HEK293 (cell line): ENCODE data around the gene SDHD.
A peak's percentile ranks its signal among the peaks of the same experiment; 100 is the strongest.

Experiments used
- MZF1 ChIP-seq: fragments of 450-650 bp; formaldehyde crosslinking; IDR thresholded peaks from 2 replicates; pipeline ENCODE4 v1.5.1; 2017; ENCODE audit warnings: missing biosample characterization, missing genetic modification characterization, borderline replicate concordance
- PATZ1 ChIP-seq: fragments of 450-650 bp; formaldehyde crosslinking; IDR thresholded peaks from 2 replicates; pipeline ENCODE4 v1.5.1; 2016; ENCODE audit warnings: missing biosample characterization, missing genetic modification characterization
- REST ChIP-seq: fragments of 450-650 bp; formaldehyde crosslinking; IDR thresholded peaks from 2 replicates; pipeline ENCODE4 v1.5.1; 2016; ENCODE audit warnings: missing biosample characterization, missing genetic modification characterization
- SALL2 ChIP-seq: fragments of 450-650 bp; formaldehyde crosslinking; IDR thresholded peaks from 2 replicates; pipeline ENCODE4 v1.5.0; 2017; ENCODE audit warnings: missing biosample characterization, mild to moderate bottlenecking, missing genetic modification characterization, borderline replicate concordance
- SP2 ChIP-seq: fragments of 450-650 bp; formaldehyde crosslinking; IDR thresholded peaks from 2 replicates; pipeline ENCODE4 v1.5.1; 2016; ENCODE audit warnings: missing biosample characterization, missing genetic modification characterization
- ZBTB6 ChIP-seq: fragments of 450-650 bp; formaldehyde crosslinking; IDR thresholded peaks from 2 replicates; pipeline ENCODE4 v1.5.1; 2017; ENCODE audit warnings: missing biosample characterization, missing genetic modification characterization
- ZFHX2 ChIP-seq: fragments of 450-650 bp; formaldehyde crosslinking; conservative IDR thresholded peaks from 2 replicates; pipeline ENCODE4 v1.5.1; 2016; ENCODE audit warnings: missing biosample characterization, missing genetic modification characterization
- ZNF311 ChIP-seq: fragments of 450-650 bp; formaldehyde crosslinking; IDR thresholded peaks from 2 replicates; pipeline ENCODE4 v1.5.1; 2017; ENCODE audit warnings: missing biosample characterization, missing genetic modification characterization, borderline replicate concordance
- ZNF37A ChIP-seq: fragments of 450-650 bp; IDR thresholded peaks from 2 replicates; pipeline ENCODE4 v1.5.1; 2018; ENCODE audit warnings: missing biosample characterization, missing genetic modification characterization
- ZNF423 ChIP-seq: fragments of 450-650 bp; formaldehyde crosslinking; IDR thresholded peaks from 2 replicates; pipeline ENCODE4 v1.5.1; 2016; ENCODE audit warnings: missing biosample characterization, missing genetic modification characterization
- ZNF530 ChIP-seq: fragments of 450-650 bp; formaldehyde crosslinking; IDR thresholded peaks from 2 replicates; pipeline ENCODE4 v1.5.1; 2016; ENCODE audit warnings: low read depth, missing biosample characterization, missing genetic modification characterization
- ZNF596 ChIP-seq: fragments of 450-650 bp; IDR thresholded peaks from 2 replicates; pipeline ENCODE4 v1.5.0; 2018; ENCODE audit warnings: missing biosample characterization, mild to moderate bottlenecking, missing genetic modification characterization, moderate library complexity
- ZNF670 ChIP-seq: fragments of 450-650 bp; formaldehyde crosslinking; IDR thresholded peaks from 2 replicates; pipeline ENCODE4 v1.5.1; 2016; ENCODE audit warnings: missing biosample characterization, missing genetic modification characterization, low read depth
- ZNF768 ChIP-seq: fragments of 450-650 bp; formaldehyde crosslinking; IDR thresholded peaks from 2 replicates; pipeline ENCODE4 v1.5.1; 2018; ENCODE audit warnings: missing biosample characterization, mild to moderate bottlenecking, missing genetic modification characterization
- ZSCAN18 ChIP-seq: fragments of 450-650 bp; formaldehyde crosslinking; IDR thresholded peaks from 2 replicates; pipeline ENCODE4 v1.5.1; 2016; ENCODE audit warnings: missing biosample characterization, missing genetic modification characterization
- ZXDB ChIP-seq: fragments of 450-650 bp; formaldehyde crosslinking; IDR thresholded peaks from 2 replicates; pipeline ENCODE4 v1.5.1; 2016; ENCODE audit warnings: missing biosample characterization, missing genetic modification characterization
- TF ChIP-seq, protein P1 (sequence below): fragments of 450-650 bp; formaldehyde crosslinking; IDR thresholded peaks from 2 replicates; pipeline ENCODE4 v1.5.1; 2016; ENCODE audit warnings: missing biosample characterization, missing genetic modification characterization, low read depth
- TF ChIP-seq, protein P2 (sequence below): fragments of 450-650 bp; formaldehyde crosslinking; IDR thresholded peaks from 2 replicates; pipeline ENCODE4 v1.5.1; 2016; ENCODE audit warnings: missing biosample characterization, missing genetic modification characterization, borderline replicate concordance
- TF ChIP-seq, protein P3 (sequence below): fragments of 450-650 bp; formaldehyde crosslinking; IDR thresholded peaks from 2 replicates; pipeline ENCODE4 v1.5.1; 2017; ENCODE audit warnings: missing biosample characterization, missing genetic modification characterization

Gene SDHD

DNA sequence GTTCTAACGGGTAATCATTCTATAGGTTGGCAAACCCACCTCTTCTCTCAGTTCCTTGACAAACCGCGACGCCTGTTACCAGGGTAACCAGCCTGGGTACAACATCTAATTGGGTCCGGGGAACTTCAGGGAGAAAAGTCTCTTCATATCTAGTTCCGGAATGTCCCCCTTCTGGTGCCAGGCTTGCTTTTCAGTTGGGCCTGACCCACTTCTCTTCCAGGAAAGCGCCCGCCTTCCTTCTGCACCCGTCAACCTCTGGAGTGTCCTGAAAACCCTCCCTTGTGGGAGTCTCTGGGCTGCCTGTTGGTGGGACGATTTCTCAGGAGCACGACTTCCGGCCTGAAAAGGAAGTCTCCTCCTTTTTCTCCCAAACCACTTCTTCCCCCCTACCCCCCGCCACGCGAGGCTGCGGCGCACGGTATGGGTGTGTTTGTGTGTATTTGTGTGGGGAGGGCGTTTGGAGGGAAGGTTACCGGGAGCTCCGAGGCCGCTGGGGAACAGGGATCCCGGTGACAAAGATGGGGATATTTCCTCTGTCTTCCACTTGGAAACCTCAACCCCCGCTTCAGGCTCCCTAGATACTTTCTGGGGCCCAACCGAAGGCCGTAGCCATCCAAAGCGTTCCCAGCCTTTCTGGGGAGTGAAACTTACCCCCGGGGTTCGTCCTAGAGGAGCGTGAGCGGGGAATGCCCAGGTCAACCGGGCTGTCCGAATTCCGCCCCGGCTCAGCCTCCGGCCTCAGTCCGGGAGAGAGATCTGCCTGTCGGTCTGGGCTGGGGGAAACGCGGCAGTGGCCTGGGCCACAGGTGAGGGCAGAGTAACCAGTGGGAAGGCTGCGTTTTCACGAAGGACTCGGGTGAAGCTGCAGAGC lies 12.5 kb upstream of the SDHD start, which contains the start of the genes NKAPD1 and PIH1D2 (continued):
- no peak for TF ChIP-seq ZNF37A (tag by site-specific recombination)
- TF ChIP-seq ZNF768 (tag by site-specific recombination) = no peak
- no peak for TF ChIP-seq ZFHX2
- no peak for TF ChIP-seq ZNF311 (tag by site-specific recombination)
- TF ChIP-seq, protein P1, sequence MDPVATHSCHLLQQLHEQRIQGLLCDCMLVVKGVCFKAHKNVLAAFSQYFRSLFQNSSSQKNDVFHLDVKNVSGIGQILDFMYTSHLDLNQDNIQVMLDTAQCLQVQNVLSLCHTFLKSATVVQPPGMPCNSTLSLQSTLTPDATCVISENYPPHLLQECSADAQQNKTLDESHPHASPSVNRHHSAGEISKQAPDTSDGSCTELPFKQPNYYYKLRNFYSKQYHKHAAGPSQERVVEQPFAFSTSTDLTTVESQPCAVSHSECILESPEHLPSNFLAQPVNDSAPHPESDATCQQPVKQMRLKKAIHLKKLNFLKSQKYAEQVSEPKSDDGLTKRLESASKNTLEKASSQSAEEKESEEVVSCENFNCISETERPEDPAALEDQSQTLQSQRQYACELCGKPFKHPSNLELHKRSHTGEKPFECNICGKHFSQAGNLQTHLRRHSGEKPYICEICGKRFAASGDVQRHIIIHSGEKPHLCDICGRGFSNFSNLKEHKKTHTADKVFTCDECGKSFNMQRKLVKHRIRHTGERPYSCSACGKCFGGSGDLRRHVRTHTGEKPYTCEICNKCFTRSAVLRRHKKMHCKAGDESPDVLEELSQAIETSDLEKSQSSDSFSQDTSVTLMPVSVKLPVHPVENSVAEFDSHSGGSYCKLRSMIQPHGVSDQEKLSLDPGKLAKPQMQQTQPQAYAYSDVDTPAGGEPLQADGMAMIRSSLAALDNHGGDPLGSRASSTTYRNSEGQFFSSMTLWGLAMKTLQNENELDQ (tag by site-specific recombination) = no peak
- TF ChIP-seq, protein P2, sequence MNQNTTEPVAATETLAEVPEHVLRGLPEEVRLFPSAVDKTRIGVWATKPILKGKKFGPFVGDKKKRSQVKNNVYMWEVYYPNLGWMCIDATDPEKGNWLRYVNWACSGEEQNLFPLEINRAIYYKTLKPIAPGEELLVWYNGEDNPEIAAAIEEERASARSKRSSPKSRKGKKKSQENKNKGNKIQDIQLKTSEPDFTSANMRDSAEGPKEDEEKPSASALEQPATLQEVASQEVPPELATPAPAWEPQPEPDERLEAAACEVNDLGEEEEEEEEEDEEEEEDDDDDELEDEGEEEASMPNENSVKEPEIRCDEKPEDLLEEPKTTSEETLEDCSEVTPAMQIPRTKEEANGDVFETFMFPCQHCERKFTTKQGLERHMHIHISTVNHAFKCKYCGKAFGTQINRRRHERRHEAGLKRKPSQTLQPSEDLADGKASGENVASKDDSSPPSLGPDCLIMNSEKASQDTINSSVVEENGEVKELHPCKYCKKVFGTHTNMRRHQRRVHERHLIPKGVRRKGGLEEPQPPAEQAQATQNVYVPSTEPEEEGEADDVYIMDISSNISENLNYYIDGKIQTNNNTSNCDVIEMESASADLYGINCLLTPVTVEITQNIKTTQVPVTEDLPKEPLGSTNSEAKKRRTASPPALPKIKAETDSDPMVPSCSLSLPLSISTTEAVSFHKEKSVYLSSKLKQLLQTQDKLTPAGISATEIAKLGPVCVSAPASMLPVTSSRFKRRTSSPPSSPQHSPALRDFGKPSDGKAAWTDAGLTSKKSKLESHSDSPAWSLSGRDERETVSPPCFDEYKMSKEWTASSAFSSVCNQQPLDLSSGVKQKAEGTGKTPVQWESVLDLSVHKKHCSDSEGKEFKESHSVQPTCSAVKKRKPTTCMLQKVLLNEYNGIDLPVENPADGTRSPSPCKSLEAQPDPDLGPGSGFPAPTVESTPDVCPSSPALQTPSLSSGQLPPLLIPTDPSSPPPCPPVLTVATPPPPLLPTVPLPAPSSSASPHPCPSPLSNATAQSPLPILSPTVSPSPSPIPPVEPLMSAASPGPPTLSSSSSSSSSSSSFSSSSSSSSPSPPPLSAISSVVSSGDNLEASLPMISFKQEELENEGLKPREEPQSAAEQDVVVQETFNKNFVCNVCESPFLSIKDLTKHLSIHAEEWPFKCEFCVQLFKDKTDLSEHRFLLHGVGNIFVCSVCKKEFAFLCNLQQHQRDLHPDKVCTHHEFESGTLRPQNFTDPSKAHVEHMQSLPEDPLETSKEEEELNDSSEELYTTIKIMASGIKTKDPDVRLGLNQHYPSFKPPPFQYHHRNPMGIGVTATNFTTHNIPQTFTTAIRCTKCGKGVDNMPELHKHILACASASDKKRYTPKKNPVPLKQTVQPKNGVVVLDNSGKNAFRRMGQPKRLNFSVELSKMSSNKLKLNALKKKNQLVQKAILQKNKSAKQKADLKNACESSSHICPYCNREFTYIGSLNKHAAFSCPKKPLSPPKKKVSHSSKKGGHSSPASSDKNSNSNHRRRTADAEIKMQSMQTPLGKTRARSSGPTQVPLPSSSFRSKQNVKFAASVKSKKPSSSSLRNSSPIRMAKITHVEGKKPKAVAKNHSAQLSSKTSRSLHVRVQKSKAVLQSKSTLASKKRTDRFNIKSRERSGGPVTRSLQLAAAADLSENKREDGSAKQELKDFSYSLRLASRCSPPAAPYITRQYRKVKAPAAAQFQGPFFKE (tag by site-specific recombination) = no peak
- peak; percentile 93 for TF ChIP-seq ZXDB
- TF ChIP-seq PATZ1 (tag by site-specific recombination) = peak; percentile 71; the same call in 1 of the 2 replicates
- no peak for TF ChIP-seq ZBTB6 (tag by site-specific recombination)
- TF ChIP-seq ZNF423 (tag by site-specific recombination) = no peak
- no peak for TF ChIP-seq MZF1 (tag by site-specific recombination)
- TF ChIP-seq ZNF530 (tag by site-specific recombination) = no peak
- no peak for TF ChIP-seq ZNF670
- no peak for TF ChIP-seq SALL2 (tag by site-specific recombination)
- peak; percentile 92 for TF ChIP-seq SP2 (tag by site-specific recombination)
- TF ChIP-seq, protein P3, sequence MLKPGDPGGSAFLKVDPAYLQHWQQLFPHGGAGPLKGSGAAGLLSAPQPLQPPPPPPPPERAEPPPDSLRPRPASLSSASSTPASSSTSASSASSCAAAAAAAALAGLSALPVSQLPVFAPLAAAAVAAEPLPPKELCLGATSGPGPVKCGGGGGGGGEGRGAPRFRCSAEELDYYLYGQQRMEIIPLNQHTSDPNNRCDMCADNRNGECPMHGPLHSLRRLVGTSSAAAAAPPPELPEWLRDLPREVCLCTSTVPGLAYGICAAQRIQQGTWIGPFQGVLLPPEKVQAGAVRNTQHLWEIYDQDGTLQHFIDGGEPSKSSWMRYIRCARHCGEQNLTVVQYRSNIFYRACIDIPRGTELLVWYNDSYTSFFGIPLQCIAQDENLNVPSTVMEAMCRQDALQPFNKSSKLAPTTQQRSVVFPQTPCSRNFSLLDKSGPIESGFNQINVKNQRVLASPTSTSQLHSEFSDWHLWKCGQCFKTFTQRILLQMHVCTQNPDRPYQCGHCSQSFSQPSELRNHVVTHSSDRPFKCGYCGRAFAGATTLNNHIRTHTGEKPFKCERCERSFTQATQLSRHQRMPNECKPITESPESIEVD (tag by site-specific recombination) = no peak
- 0 out of 2 replicates have a peak, but pooled peaks have one; percentile 50 for TF ChIP-seq ZSCAN18 (tag by site-specific recombination)
- TF ChIP-seq ZNF596 = no peak
- peak; percentile 16; the same call in 1 of the 2 replicates for TF ChIP-seq REST
